Neural crest cell (in vitro differentiated cells): ENCODE data around the gene ZNF790. TPM values are rescaled to one million over a fixed set of nuclear protein-coding genes. Genes with fewer than 3 reads are reported as not detected.
A peak's percentile ranks its signal among the peaks of the same experiment; 100 is the strongest.

Experiments
- DNase-seq: peaks from one replicate; pipeline ENCODE4 v3.0.0; 2021; ENCODE audit warnings: low read depth, mixed read lengths, low spot score
- H3K27ac Mint-ChIP-seq: one replicate; pipeline ENCODE4 v1.8.0; 2021; ENCODE audit warnings: mild to moderate bottlenecking, mixed read lengths; ENCODE audit not compliant: unreplicated experiment
- H3K27me3 Mint-ChIP-seq: 2 replicates; pipeline ENCODE4 v1.8.0; 2021; ENCODE audit warnings: low read depth, mild to moderate bottlenecking, mixed read lengths
- H3K36me3 Mint-ChIP-seq: 2 replicates; pipeline ENCODE4 v1.8.0; 2021; ENCODE audit warnings: low read depth, mild to moderate bottlenecking, mixed read lengths
- H3K4me1 Mint-ChIP-seq: 2 replicates; pipeline ENCODE4 v1.8.0; 2021; ENCODE audit warnings: mixed read lengths
- H3K4me3 Mint-ChIP-seq: one replicate; pipeline ENCODE4 v1.8.0; 2021; ENCODE audit warnings: mild to moderate bottlenecking, mixed read lengths
- H3K9me3 Mint-ChIP-seq: 2 replicates; pipeline ENCODE4 v1.8.0; 2021; ENCODE audit warnings: mixed read lengths
- CTCF ChIP-seq: fragments of 200-600 bp; sonication (generic); conservative IDR thresholded peaks from 2 replicates; pipeline ENCODE4 v1.5.0; 2021; ENCODE audit warnings: antibody characterized with exemption, mild to moderate bottlenecking
- total RNA-seq: library from RNA; stranded (reverse); gene quantifications from 2 replicates; pipeline ENCODE4 v1.2.1, GENCODE V29; 2021

ZNF790 gene
- total RNA-seq, 1 donor from 2014 or later = 11.3 TPM

- no peak for TF ChIP-seq CTCF
- peak; percentile 76 for DNase-seq
- Mint-ChIP-seq H3K27me3 (no peaks in the 10 kb centered on the region), H3K36me3 (peaks cover 39% of the 10 kb centered on the region), H3K27ac (no peak overlapping the region), H3K4me1 (peaks cover 4% of the 10 kb centered on the region), H3K4me3 (no peak overlapping the region), H3K9me3 (peaks cover 6% of the 10 kb centered on the region)
Observed at GRCh38 chr19:36849701-36850558, 11.7 kb upstream of the ZNF790 start.

GRCh38 chr19:36847968-36848367, 9.8 kb upstream of the ZNF790 start:
- no peak for TF ChIP-seq CTCF
- DNase-seq = no peak
- Mint-ChIP-seq H3K4me3 (peak overlapping the region; percentile 75), H3K27me3 (no peaks in the 10 kb centered on the region), H3K36me3 (peaks cover 38% of the 10 kb centered on the region), H3K4me1 (peaks cover 4% of the 10 kb centered on the region), H3K9me3 (peaks cover 8% of the 10 kb centered on the region), H3K27ac (no peak overlapping the region)

- Mint-ChIP-seq H3K27ac (no peak overlapping the region), H3K4me1 (no peaks in the 10 kb centered on the region), H3K27me3 (no peaks in the 10 kb centered on the region), H3K4me3 (no peak overlapping the region), H3K36me3 (peaks cover 48% of the 10 kb centered on the region), H3K9me3 (peaks cover 15% of the 10 kb centered on the region)
- no peak for TF ChIP-seq CTCF
- DNase-seq = no peak
Observed at GRCh38 chr19:36838784-36839324, 667 bp upstream of the ZNF790 start.

GRCh38 chr19:36837176-36837905, 846 bp downstream of the ZNF790 start:
- DNase-seq = no peak
- Mint-ChIP-seq H3K36me3 (peaks cover 52% of the 10 kb centered on the region), H3K9me3 (peaks cover 19% of the 10 kb centered on the region), H3K27ac (no peak overlapping the region), H3K4me1 (no peaks in the 10 kb centered on the region), H3K4me3 (no peak overlapping the region), H3K27me3 (no peaks in the 10 kb centered on the region)
- TF ChIP-seq CTCF = no peak

- Mint-ChIP-seq H3K4me3 (no peak overlapping the region), H3K4me1 (no peaks in the 10 kb centered on the region), H3K27me3 (no peaks in the 10 kb centered on the region), H3K36me3 (peaks cover 72% of the 10 kb centered on the region), H3K27ac (no peak overlapping the region), H3K9me3 (peaks cover 33% of the 10 kb centered on the region)
- DNase-seq = no peak
- TF ChIP-seq CTCF = no peak
Observed at GRCh38 chr19:36833430-36833829, 4.8 kb downstream of the ZNF790 start.
